K562 (cell line): ENCODE data around the gene METTL2B. TPM values are rescaled to one million over a fixed set of nuclear protein-coding genes. Genes with fewer than 3 reads are reported as not detected.

Experiments
- AFF4 ChIP-seq: sonication (generic); formaldehyde crosslinking; IDR thresholded peaks from 2 replicates; pipeline ENCODE4 v1.8.0; 2023; ENCODE audit warnings: mild to moderate bottlenecking, missing genetic modification reagents
- SIN3A ChIP-seq, 2 experiments: fragments of 150-350 bp in 1 of 2; IDR thresholded peaks; 2 replicates each; pipeline ENCODE4 v1.6.1; 2011 to 2016; ENCODE audit warnings: borderline replicate concordance in 2 of 2, low read depth in 2 of 2, low read length in 2 of 2, mild to moderate bottlenecking in 2 of 2, moderate library complexity in 2 of 2; ENCODE audit not compliant: control insufficient read depth in 1 of 2
- THRAP3 ChIP-seq: fragments of 450-650 bp; IDR thresholded peaks from 2 replicates; pipeline ENCODE4 v1.6.1; 2016; ENCODE audit warnings: mild to moderate bottlenecking, inconsistent platforms, borderline replicate concordance
- ZBTB40 ChIP-seq, 2 experiments: fragments of 450-650 bp in 1 of 2; sonication (generic) in 1 of 2; formaldehyde crosslinking in 1 of 2; IDR thresholded peaks; 2 replicates each; pipeline versions ENCODE4 v1.7.1 to v1.9.0; 2016 to 2022; ENCODE audit warnings: inconsistent platforms in 1 of 2, mild to moderate bottlenecking in 1 of 2, missing genetic modification reagents in 1 of 2
- ZNF217 ChIP-seq: sonication (generic); formaldehyde crosslinking; IDR thresholded peaks from 2 replicates; pipeline ENCODE4 v1.8.0; 2022; ENCODE audit warnings: mild to moderate bottlenecking, missing genetic modification reagents
- ZNF444 ChIP-seq: fragments of 250-450 bp; sonication (Bioruptor Pico); IDR thresholded peaks from 2 replicates; pipeline ENCODE4 v1.4.0; 2020; ENCODE audit warnings: mild to moderate bottlenecking, moderate library complexity
- polyA plus RNA-seq, 8 experiments: library from polyadenylated mRNA; depleted of rRNA in 4 of 8; stranded (reverse) in 5 of 8; unstranded in 3 of 8; fragments of >200 nt; fragmentation: Nextera tagmentation in 2 of 8; fragmentation: Illumina TruSeq in 1 of 8; extraction: Ambion mirVana in 2 of 8; extraction: Trizol in 1 of 8; gene quantifications; 2 replicates each; pipeline versions ENCODE4 v1.2.1 to v1.2.3, GENCODE V29; 2011 to 2014; ENCODE audit warnings: inconsistent platforms in 1 of 8, missing spikeins in 1 of 8
- total RNA-seq, 7 experiments: library from RNA; depleted of rRNA in 6 of 7; stranded (reverse); fragments of >200 nt in 6 of 7; fragmentation: Illumina TruSeq in 2 of 7; extraction: Trizol in 2 of 7; gene quantifications; 2 replicates each; pipeline versions ENCODE4 v1.2.1 to v1.2.3, GENCODE V29; 2011 to 2021; ENCODE audit warnings: low replicate concordance in 1 of 7

The METTL2B gene
- total and polyA plus RNA-seq, 9 of the 15 experiments (the other 6 are each of a cell fraction or from before 2014, with no cell fraction given): 35.9 to 95.7 (median 79.2) TPM

DNA sequence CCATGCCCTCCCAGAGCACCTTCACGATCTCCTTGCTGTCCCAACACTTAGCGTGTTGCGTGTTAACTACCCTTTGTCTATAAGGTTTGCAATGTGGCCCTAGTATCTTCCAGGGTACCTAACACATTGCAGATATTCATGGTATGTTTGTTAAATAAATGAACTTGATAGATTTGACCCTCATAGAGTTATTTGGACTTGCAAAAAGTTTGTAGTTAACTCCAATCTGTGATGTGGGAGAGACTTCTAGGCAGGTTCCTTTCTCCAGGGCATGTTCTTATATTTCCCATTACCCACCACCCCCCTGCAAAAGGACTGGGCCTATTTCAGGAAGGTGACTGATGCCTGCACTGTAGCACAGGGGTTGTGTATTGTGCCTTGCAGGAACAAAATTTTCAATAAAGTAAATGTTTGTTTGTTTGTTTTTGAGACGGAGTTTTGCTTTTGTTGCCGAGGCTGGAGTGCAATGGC lies 20.3 kb upstream of the METTL2B start (continued):
- TF ChIP-seq ZBTB40 (IDR thresholded peaks at IDR 0.05) (0 out of 2 replicates have a peak, but pooled peaks have one; percentile 12), ZBTB40 (CRISPR knock-in tag; IDR thresholded peaks at IDR 0.05) (no peak), AFF4 (CRISPR knock-in tag) (no peak), ZNF444 (CRISPR knock-in tag) (no peak), THRAP3 (peak; percentile 27; the same call in 1 of the 2 replicates), SIN3A (IDR thresholded peaks at IDR 0.05; ENCODE audit: borderline replicate concordance in 2 of 2, control insufficient read depth in 1 of 2, low read depth in 2 of 2, low read length in 2 of 2) (no peak), ZNF217 (no peak)
- TF ChIP-seq, all 486 proteins: peak for 5
